ENCODE results near the gene MRPL4. TPM values are rescaled to one million over a fixed set of nuclear protein-coding genes. Genes with fewer than 3 reads are reported as not detected.

Gene MRPL4
- total RNA-seq, 2 experiments from 2014 or later, result 55.4 to 58.6 TPM

DNA sequence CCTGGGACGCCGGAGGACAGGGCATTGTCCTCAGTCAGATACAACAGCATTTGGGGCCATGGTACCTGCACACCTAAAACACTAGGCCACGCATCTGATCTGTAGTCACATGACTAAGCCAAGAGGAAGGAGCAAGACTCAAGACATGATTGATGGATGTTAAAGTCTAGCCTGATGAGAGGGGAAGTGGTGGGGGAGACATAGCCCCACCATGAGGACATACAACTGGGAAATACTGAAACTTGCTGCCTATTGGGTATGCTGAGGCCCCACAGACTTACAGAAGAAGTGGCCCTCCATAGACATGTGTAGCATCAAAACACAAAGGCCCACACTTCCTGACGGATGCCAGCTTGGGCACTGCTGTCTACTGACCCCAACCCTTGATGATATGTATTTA, 33.4 kb downstream of the MRPL4 start:
- no peaks in the 10 kb centered on the region for H3K9me3 Mint-ChIP-seq
- CTCF ChIA-PET, result interaction anchor here (0.6 to 3.1 kb wide), 4 partner anchors 15 to 105 kb away, joined by 3 to 28 read pairs (median 4); partner anchors contain the start of gene ICAM1
- H3K27ac Mint-ChIP-seq, result no peak overlapping the region
- peaks cover 29% of the 10 kb centered on the region for H3K27me3 Mint-ChIP-seq
- H3K4me3 Mint-ChIP-seq, result no peak overlapping the region
- no peak for DNase-seq
- POLR2A ChIA-PET, result interaction anchor here (0.7 to 8.9 kb wide), 4 partner anchors 10 to 95 kb away, joined by 3 to 105 read pairs (median 10); partner anchors contain the start of genes ICAM1, RAVER1 and TYK2
- peaks cover 58% of the 10 kb centered on the region for H3K4me1 Mint-ChIP-seq
- peaks cover 43% of the 10 kb centered on the region for H3K36me3 Mint-ChIP-seq (ENCODE audit: low read depth)

DNA sequence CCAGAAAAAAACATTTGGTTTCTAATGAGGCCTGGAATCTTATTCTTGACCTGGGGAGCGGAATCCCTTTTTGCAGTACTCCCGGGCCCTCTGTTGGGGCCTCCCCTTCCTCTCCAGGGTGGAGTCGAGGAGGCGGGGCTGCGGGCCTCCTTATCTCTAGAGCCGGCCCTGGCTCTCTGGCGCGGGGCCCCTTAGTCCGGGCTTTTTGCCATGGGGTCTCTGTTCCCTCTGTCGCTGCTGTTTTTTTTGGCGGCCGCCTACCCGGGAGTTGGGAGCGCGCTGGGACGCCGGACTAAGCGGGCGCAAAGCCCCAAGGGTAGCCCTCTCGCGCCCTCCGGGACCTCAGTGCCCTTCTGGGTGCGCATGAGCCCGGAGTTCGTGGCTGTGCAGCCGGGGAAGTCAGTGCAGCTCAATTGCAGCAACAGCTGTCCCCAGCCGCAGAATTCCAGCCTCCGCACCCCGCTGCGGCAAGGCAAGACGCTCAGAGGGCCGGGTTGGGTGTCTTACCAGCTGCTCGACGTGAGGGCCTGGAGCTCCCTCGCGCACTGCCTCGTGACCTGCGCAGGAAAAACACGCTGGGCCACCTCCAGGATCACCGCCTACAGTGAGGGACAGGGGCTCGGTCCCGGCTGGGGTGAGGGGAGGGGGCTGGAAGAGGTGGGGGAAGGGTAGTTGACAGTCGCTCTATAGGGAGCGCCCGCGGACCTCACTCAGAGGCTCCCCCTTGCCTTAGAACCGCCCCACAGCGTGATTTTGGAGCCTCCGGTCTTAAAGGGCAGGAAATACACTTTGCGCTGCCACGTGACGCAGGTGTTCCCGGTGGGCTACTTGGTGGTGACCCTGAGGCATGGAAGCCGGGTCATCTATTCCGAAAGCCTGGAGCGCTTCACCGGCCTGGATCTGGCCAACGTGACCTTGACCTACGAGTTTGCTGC, 35.1 kb downstream of the MRPL4 start, which contains the start of gene ICAM4:
ICAM4 (plus strand) TSS at position 153 of the 935 bp plus-strand sequence; CDS start at position 211, 58 bp downstream.
- Mint-ChIP-seq H3K27ac (peak within 1 kb of the TSS; percentile 65), H3K27me3 (peaks cover 44% of the 10 kb centered on the region), H3K36me3 (ENCODE audit: low read depth) (peaks cover 38% of the 10 kb centered on the region), H3K9me3 (no peaks in the 10 kb centered on the region), H3K4me1 (peaks cover 72% of the 10 kb centered on the region), H3K4me3 (peak within 1 kb of the TSS; percentile 50)
- ChIA-PET CTCF (interaction anchor here (0.6 to 3.1 kb wide), 6 partner anchors 17 to 135 kb away, joined by 3 to 28 read pairs (median 6); partner anchors contain the start of gene ICAM1), POLR2A (interaction anchor here (1.1 to 8.9 kb wide), 7 partner anchors 10 to 102 kb away, joined by 3 to 105 read pairs (median 9); partner anchors contain the start of genes ICAM1 and RAVER1)
- DNase-seq, result peak; percentile 67

DNA sequence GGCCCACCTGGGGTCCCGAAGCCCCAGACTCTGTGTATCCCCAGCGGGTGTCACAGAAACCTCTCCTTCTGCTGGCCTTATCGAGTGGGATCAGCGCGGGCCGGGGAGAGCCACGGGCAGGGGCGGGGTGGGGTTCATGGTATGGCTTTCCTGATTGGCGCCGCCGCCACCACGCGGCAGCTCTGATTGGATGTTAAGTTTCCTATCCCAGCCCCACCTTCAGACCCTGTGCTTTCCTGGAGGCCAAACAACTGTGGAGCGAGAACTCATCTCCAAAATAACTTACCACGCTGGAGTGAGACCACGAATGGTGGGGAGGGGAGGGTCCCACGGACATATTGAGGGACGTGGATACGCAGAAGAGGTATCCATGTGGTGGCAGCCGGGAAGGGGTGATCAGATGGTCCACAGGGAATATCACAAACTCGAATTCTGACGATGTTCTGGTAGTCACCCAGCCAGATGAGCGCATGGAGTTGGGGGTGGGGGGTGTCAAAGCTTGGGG, 36.7 kb downstream of the MRPL4 start:
- DNase-seq, result peak; percentile 50
- peaks cover 60% of the 10 kb centered on the region for H3K27me3 Mint-ChIP-seq
- POLR2A ChIA-PET, result interaction anchor here (1.0 to 8.9 kb wide), 6 partner anchors 8 to 114 kb away, joined by 3 to 105 read pairs (median 7); partner anchors contain the start of genes ICAM1 and TYK2

DNA sequence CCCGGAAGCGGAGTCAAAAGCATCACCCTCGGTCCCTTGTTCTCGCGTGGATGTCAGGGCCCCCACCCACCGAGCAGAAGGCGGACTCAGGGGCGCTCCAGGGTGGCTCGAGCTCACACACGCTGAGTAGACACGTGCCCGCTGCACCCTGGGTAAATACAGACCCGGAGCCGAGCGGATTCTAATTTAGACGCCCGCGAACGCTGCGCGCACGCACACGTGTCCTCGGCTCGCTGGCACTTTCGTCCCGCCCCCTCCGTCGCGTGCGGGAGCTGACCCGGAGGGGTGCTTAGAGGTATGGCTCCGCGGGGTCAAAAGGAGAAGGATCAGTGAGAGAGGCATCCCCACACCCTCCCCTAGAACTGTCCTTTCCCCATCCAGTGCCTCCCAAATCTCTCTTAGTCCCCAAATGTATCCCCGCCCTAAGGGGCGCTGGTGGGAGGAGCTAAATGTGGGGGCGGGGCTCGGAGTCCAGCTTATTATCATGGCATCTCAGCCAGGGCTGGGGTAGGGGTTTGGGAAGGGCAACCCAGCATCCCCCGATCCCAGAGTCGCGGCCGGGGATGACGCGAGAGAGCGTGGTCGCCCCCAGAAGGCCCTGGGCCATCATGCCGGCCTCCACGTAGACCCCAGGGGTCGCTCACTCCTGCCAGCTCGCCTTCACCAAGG, 37.3 kb downstream of the MRPL4 start:
- H3K4me1 Mint-ChIP-seq, result peaks cover 84% of the 10 kb centered on the region
- H3K4me3 Mint-ChIP-seq, result peak overlapping the region; percentile 58
- POLR2A ChIA-PET, result interaction anchor here (1.0 to 8.9 kb wide), 5 partner anchors 9 to 113 kb away, joined by 3 to 105 read pairs (median 5); partner anchors contain the start of genes ICAM1 and TYK2
- DNase-seq, result peak; percentile 69
- peaks cover 66% of the 10 kb centered on the region for H3K27me3 Mint-ChIP-seq
- CTCF ChIA-PET, result interaction anchor here (0.5 to 3.1 kb wide), 9 partner anchors 9 to 239 kb away, joined by 3 to 23 read pairs (median 4); partner anchors contain the start of genes ICAM1 and TYK2
- H3K9me3 Mint-ChIP-seq, result no peaks in the 10 kb centered on the region
- H3K27ac Mint-ChIP-seq, result peak overlapping the region; percentile 33
- peaks cover 33% of the 10 kb centered on the region for H3K36me3 Mint-ChIP-seq (ENCODE audit: low read depth)

More for the DNA sequence above, 36.7 kb downstream of the MRPL4 start:
- H3K4me1 Mint-ChIP-seq, result peaks cover 82% of the 10 kb centered on the region
- CTCF ChIA-PET, result interaction anchor here (0.5 to 3.1 kb wide), 8 partner anchors 15 to 238 kb away, joined by 3 to 23 read pairs (median 5); partner anchors contain the start of genes ICAM1 and TYK2
- peaks cover 39% of the 10 kb centered on the region for H3K36me3 Mint-ChIP-seq (ENCODE audit: low read depth)
- peak overlapping the region; percentile 33 for H3K27ac Mint-ChIP-seq
- H3K9me3 Mint-ChIP-seq, result no peaks in the 10 kb centered on the region
- H3K4me3 Mint-ChIP-seq, result peak overlapping the region; percentile 58

DNA sequence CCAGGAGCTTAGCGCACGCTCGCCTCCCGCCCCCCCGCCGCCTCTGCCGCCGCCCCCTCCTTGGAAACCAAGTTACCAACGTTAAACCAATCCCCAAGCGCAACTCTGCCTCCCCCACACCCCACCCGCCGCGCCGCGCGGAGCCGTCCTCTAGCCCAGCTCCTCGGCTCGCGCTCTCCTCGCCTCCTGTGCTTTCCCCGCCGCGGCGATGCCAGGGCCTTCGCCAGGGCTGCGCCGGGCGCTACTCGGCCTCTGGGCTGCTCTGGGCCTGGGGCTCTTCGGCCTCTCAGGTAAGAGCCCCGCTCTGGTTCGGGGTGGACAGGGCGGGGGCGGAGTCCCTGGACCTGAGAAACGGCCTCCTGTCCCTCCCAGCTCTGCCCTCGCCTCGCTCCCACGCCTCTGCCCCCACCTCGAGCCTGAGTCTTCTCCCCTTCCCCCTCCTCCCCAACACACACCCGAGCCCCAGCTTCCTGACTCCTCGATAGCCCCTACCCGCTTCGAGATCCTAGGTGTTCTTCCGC, 37.9 kb downstream of the MRPL4 start, which contains the start of gene ICAM5:
ICAM5 (plus strand) TSS at position 117 of the 521 bp plus-strand sequence; CDS start at position 209, 92 bp downstream.
- Mint-ChIP-seq H3K9me3 (no peaks in the 10 kb centered on the region), H3K27ac (peak within 1 kb of the TSS; percentile 56), H3K27me3 (peaks cover 72% of the 10 kb centered on the region), H3K4me1 (peaks cover 86% of the 10 kb centered on the region), H3K36me3 (ENCODE audit: low read depth) (peaks cover 27% of the 10 kb centered on the region), H3K4me3 (peak within 1 kb of the TSS; percentile 65)
- ChIA-PET CTCF (interaction anchor here (0.9 to 3.1 kb wide), 7 partner anchors 10 to 99 kb away, joined by 3 to 23 read pairs (median 4); partner anchors contain the start of genes ICAM1 and TYK2), POLR2A (interaction anchor here (1.0 to 8.9 kb wide), 4 partner anchors 10 to 91 kb away, joined by 3 to 105 read pairs (median 7); partner anchors contain the start of genes ICAM1 and TYK2)
- peak; percentile 26 for DNase-seq

DNA sequence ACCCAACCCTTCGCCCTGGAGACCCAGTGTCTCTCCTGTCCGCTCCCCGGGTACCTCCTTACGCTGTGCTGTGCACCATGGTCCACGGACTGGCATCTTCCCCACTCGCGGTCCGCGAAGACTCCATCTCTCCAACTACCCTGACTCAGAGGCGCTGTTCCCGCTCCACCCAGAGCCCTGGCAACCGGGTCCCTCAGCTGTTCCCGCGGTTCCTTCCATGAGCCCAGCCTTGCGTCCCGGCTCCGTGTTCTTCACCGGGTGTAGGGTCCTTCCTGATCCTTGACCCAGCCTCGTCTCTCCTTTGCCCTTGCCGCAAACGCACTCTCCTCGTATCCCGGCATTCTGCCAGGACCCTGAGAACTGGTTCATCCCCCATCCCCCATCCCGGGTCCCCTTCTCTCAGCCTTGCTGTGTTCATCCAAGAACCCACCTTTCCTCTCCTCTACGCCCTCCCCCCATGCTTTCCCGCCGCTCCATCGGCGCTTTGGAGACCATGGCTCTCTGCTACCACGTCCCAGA, 38.4 kb downstream of the MRPL4 start:
- no peak for DNase-seq
- H3K4me1 Mint-ChIP-seq, result peaks cover 86% of the 10 kb centered on the region
- ChIA-PET POLR2A (interaction anchor here (2.3 to 8.9 kb wide), 2 partner anchors 20 to 90 kb away, joined by 9 to 105 read pairs; partner anchors contain the start of genes ICAM1 and TYK2), CTCF (interaction anchor here (0.9 to 3.1 kb wide), 5 partner anchors 10 to 99 kb away, joined by 4 to 23 read pairs (median 10); partner anchors contain the start of gene ICAM1)
- peaks cover 76% of the 10 kb centered on the region for H3K27me3 Mint-ChIP-seq
- peak overlapping the region; percentile 56 for H3K27ac Mint-ChIP-seq
- no peaks in the 10 kb centered on the region for H3K9me3 Mint-ChIP-seq
- H3K36me3 Mint-ChIP-seq (ENCODE audit: low read depth), result peaks cover 22% of the 10 kb centered on the region
- peak overlapping the region; percentile 65 for H3K4me3 Mint-ChIP-seq

DNA sequence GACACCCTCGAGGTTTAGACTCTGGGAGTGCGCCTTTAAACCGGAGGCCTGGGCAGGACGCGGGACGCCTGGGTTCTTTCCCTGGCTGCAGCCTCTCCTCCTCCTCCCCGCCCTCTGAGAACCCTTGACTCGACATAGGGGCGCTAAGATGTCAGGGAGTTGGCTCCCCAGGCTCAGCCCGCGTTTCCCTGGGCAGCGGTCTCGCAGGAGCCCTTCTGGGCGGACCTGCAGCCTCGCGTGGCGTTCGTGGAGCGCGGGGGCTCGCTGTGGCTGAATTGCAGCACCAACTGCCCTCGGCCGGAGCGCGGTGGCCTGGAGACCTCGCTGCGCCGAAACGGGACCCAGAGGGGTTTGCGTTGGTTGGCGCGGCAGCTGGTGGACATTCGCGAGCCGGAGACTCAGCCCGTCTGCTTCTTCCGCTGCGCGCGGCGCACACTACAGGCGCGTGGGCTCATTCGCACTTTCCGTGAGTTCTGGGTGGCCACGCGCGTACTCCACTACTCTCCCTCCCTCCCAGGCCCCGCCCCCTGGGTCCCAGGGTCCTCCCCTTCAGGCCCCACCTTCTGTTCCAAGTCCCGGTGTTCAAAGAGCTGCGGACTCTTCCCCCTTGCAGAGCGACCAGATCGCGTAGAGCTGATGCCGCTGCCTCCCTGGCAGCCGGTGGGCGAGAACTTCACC, 39.0 kb downstream of the MRPL4 start:
- Mint-ChIP-seq H3K27ac (peak overlapping the region; percentile 31), H3K36me3 (ENCODE audit: low read depth) (peaks cover 16% of the 10 kb centered on the region), H3K27me3 (peaks cover 82% of the 10 kb centered on the region), H3K4me1 (peaks cover 86% of the 10 kb centered on the region), H3K4me3 (peak overlapping the region; percentile 65), H3K9me3 (no peaks in the 10 kb centered on the region)
- CTCF ChIA-PET, result interaction anchor here (0.6 to 2.4 kb wide), 6 partner anchors 20 to 359 kb away, joined by 3 to 8 read pairs (median 4); partner anchors contain the start of gene ICAM1
- POLR2A ChIA-PET, result interaction anchor here (0.8 to 8.9 kb wide), 3 partner anchors 20 to 90 kb away, joined by 3 to 105 read pairs (median 6); partner anchors contain the start of genes ICAM1, RAVER1 and TYK2
- peak; percentile 60 for DNase-seq

DNA sequence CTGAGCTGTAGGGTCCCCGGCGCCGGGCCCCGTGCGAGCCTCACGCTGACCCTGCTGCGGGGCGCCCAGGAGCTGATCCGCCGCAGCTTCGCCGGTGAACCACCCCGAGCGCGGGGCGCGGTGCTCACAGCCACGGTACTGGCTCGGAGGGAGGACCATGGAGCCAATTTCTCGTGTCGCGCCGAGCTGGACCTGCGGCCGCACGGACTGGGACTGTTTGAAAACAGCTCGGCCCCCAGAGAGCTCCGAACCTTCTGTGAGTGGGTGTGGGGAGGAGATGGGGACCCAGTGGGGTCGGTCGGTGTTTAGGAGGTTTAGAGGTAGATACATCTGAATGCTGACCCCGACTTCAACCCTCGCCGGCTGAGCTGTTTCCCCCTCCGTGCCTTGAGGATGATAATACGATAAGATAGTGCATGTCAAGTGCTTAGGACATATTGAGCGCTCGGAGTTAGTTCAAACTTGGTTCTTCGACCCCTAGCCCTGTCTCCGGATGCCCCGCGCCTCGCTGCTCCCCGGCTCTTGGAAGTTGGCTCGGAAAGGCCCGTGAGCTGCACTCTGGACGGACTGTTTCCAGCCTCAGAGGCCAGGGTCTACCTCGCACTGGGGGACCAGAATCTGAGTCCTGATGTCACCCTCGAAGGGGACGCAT, 39.7 kb downstream of the MRPL4 start:
- Mint-ChIP-seq H3K27me3 (peaks cover 83% of the 10 kb centered on the region), H3K27ac (peak overlapping the region; percentile 56), H3K36me3 (ENCODE audit: low read depth) (peaks cover 9% of the 10 kb centered on the region), H3K4me3 (peak overlapping the region; percentile 65), H3K4me1 (peaks cover 79% of the 10 kb centered on the region), H3K9me3 (no peaks in the 10 kb centered on the region)
- DNase-seq, result no peak
- ChIA-PET CTCF (interaction anchor here (0.6 to 2.4 kb wide), 6 partner anchors 21 to 360 kb away, joined by 3 to 8 read pairs (median 4); partner anchors contain the start of gene ICAM1), POLR2A (interaction anchor here (0.8 to 8.9 kb wide), 5 partner anchors 9 to 89 kb away, joined by 3 to 105 read pairs (median 4); partner anchors contain the start of genes ICAM1, RAVER1 and TYK2)

DNA sequence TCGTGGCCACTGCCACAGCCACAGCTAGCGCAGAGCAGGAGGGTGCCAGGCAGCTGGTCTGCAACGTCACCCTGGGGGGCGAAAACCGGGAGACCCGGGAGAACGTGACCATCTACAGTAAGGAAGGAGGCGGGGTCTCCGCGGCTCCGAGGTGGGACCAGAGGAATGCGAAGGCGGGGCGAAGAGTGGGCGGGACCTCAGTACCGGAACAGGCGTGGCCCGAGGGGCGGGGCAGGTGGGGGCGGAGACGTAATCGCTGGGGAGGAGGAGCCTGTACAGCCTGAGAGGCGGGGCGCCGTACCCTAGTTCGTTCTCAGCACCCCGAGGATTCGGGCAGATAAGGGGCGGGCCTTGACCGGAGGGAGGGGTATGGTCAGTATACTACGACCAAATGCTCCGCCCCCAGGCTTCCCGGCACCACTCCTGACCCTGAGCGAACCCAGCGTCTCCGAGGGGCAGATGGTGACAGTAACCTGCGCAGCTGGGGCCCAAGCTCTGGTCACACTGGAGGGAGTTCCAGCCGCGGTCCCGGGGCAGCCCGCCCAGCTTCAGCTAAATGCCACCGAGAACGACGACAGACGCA, 40.3 kb downstream of the MRPL4 start:
- peaks cover 73% of the 10 kb centered on the region for H3K4me1 Mint-ChIP-seq
- peaks cover 82% of the 10 kb centered on the region for H3K27me3 Mint-ChIP-seq
- peak; percentile 80 for DNase-seq
- peak overlapping the region; percentile 65 for H3K4me3 Mint-ChIP-seq
- no peaks in the 10 kb centered on the region for H3K9me3 Mint-ChIP-seq
- peak overlapping the region; percentile 56 for H3K27ac Mint-ChIP-seq
- CTCF ChIA-PET, result interaction anchor here (1.3 to 2.4 kb wide), 3 partner anchors 23 to 124 kb away, joined by 3 to 8 read pairs (median 4); no protein-coding TSS in a partner anchor
- POLR2A ChIA-PET, result interaction anchor here (0.8 to 8.9 kb wide), 4 partner anchors 10 to 89 kb away, joined by 3 to 105 read pairs (median 5); partner anchors contain the start of genes ICAM1, RAVER1 and TYK2
- peaks cover 9% of the 10 kb centered on the region for H3K36me3 Mint-ChIP-seq (ENCODE audit: low read depth)

Data from activated CD4-positive, alpha-beta memory T cell treated with anti-CD3 and anti-CD28 coated beads, Interleukin-2, amount 10 ng/mL, durations not matched to agents 7 days and 5 days (primary cell).